ENCODE data around the gene IP6K3. TPM values are rescaled to one million over a fixed set of nuclear protein-coding genes. Genes with fewer than 3 reads are reported as not detected.

The IP6K3 gene
- total RNA-seq, 4 donors from 2014 or later: 0.32 to 5.5 (median 2.8) TPM

DNA sequence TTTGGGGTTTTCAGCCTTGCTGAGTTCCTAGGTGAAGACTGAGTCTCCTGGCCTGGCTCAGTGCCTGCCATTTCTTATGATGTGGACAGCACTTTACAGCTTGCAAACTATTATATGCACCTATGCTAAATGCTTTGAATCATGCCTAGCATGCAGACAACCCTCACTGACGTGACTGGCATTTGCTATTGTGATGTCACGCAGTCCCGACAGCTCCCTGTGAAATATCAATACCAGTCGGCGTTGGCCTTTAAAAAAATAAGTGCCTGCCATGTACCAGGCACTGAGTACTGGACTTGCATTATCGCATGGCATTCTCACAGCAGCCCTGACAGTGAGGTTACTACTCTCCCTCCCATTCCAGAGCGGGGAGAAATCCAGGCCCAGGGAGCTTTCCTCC, 70.7 kb downstream of the IP6K3 start:
- Histone ChIP-seq H3K27ac (no peak overlapping the region), H3K27me3 (peaks cover 36% of the 10 kb centered on the region), H3K4me3 (no peak overlapping the region), H3K4me1 (peaks cover 0 to 8% (median 0%) of the 10 kb centered on the region in 3 donors), H3K36me3 (peaks cover 0 to 83% of the 10 kb centered on the region in 2 donors), H3K9me3 (no peaks in the 10 kb centered on the region)
- TF ChIP-seq POLR2AphosphoS5 (IDR thresholded peaks at IDR 0.05) (no peak), POLR2A (IDR thresholded peaks at IDR 0.05) (no peak), EP300 (IDR thresholded peaks at IDR 0.05) (no peak)
- TF ChIP-seq, protein P1, sequence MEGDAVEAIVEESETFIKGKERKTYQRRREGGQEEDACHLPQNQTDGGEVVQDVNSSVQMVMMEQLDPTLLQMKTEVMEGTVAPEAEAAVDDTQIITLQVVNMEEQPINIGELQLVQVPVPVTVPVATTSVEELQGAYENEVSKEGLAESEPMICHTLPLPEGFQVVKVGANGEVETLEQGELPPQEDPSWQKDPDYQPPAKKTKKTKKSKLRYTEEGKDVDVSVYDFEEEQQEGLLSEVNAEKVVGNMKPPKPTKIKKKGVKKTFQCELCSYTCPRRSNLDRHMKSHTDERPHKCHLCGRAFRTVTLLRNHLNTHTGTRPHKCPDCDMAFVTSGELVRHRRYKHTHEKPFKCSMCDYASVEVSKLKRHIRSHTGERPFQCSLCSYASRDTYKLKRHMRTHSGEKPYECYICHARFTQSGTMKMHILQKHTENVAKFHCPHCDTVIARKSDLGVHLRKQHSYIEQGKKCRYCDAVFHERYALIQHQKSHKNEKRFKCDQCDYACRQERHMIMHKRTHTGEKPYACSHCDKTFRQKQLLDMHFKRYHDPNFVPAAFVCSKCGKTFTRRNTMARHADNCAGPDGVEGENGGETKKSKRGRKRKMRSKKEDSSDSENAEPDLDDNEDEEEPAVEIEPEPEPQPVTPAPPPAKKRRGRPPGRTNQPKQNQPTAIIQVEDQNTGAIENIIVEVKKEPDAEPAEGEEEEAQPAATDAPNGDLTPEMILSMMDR (IDR thresholded peaks at IDR 0.05): no peak
- no peak for ATAC-seq
- no CpG with 5 or more reads among the region's 7 CpGs for WGBS, 2 donors (ENCODE audit: low coverage in 1 of 2)

DNA sequence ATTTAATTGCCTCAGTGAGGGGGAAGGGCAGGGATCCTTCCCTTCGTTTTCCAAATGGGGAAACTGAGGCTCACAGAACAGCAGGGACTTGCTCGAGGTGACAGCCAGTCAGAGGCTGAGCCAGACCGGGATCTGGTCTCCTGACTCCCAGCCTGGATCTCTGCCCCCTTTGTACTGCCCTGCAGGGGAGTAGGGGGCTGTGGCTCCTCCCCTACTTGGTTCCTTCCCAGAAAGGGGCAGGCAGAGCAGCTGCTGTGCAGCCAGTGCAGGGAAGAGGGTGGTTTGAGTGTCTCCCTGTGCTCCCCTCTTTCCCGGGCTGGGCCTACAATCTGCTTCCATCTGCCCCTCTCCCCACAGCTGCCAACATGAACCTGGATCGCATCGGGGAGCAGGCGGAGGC, 72.9 kb downstream of the IP6K3 start:
- TF ChIP-seq POLR2A (IDR thresholded peaks at IDR 0.05): no peak
- no peak for TF ChIP-seq EP300 (IDR thresholded peaks at IDR 0.05)
- no peak for TF ChIP-seq POLR2AphosphoS5 (IDR thresholded peaks at IDR 0.05)
- TF ChIP-seq, protein P1 (IDR thresholded peaks at IDR 0.05): no peak
- H3K27me3 ChIP-seq: peaks cover 40% of the 10 kb centered on the region
- no peak overlapping the region for H3K27ac ChIP-seq
- no peaks in the 10 kb centered on the region for H3K9me3 ChIP-seq
- peaks cover 0 to 8% (median 0%) of the 10 kb centered on the region in 3 donors for H3K4me1 ChIP-seq
- H3K36me3 ChIP-seq: peaks cover 0 to 84% of the 10 kb centered on the region in 2 donors
- no peak overlapping the region for H3K4me3 ChIP-seq
- WGBS, 2 donors (ENCODE audit: low coverage in 1 of 2): 40 to 42% methylated on average over 2 to 3 of the region's 7 CpGs
- no peak for ATAC-seq

DNA sequence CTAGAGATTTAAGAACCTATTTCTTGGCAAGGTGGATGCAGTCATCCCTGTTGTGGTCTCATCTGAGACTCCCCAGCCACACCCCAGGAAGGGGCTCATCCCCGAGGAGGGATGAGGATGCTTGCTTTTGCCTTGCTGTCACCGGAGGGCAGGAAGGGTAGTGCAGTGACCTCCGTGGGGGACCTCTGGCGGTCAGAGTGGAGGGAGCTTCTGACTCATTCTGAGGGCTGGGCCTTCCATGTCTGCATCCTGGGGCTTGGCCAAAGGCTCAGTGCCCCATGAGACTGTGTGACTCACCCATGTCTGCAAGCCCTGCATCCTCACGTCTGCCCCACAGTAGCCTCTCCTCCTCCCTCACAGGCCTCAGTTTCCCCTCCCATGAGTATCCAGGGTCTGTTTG, 73.9 kb downstream of the IP6K3 start:
- Histone ChIP-seq H3K4me1 (peaks cover 0 to 8% (median 0%) of the 10 kb centered on the region in 3 donors), H3K9me3 (no peaks in the 10 kb centered on the region), H3K36me3 (peaks cover 0 to 84% of the 10 kb centered on the region in 2 donors), H3K27ac (no peak overlapping the region), H3K27me3 (peaks cover 38% of the 10 kb centered on the region), H3K4me3 (no peak overlapping the region)
- 20% methylated on average over 1 of the region's 5 CpGs; no CpG with 5 or more reads in 1 of the 2 donors for WGBS, 2 donors (ENCODE audit: low coverage in 1 of 2)
- TF ChIP-seq, protein P1 (IDR thresholded peaks at IDR 0.05): peak in 3 of 4 experiments; percentile 40 to 60 (median 54)
- TF ChIP-seq POLR2A (IDR thresholded peaks at IDR 0.05) (no peak), POLR2AphosphoS5 (IDR thresholded peaks at IDR 0.05) (peak; percentile 33)
- ATAC-seq: peak; percentile 79

DNA sequence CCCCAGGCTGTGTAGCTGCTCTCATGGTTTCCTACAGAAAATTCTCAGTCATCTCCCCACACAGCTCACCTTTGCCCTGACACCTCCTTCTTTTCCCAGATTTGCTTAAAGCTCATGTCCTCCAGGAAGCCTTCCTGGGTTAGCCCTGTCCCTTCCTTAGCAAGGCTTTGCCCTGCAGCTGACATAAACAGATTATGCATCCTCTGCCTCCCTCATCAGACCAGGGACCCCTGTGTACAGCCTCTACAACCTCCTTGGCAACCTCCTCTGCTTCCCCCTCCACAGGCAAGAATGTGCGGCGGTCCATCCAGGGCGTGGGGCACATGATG, 75.0 kb downstream of the IP6K3 start:
- H3K27ac ChIP-seq: no peak overlapping the region
- no peaks in the 10 kb centered on the region for H3K9me3 ChIP-seq
- no peak for ATAC-seq
- H3K4me3 ChIP-seq: no peak overlapping the region
- WGBS, 2 donors (ENCODE audit: low coverage in 1 of 2): 100% methylated on average over 1 of the region's 3 CpGs; no CpG with 5 or more reads in 1 of the 2 donors
- peaks cover 0 to 8% (median 0%) of the 10 kb centered on the region in 3 donors for H3K4me1 ChIP-seq
- TF ChIP-seq POLR2AphosphoS5 (IDR thresholded peaks at IDR 0.05) (no peak), EP300 (IDR thresholded peaks at IDR 0.05) (no peak), POLR2A (IDR thresholded peaks at IDR 0.05) (no peak)
- TF ChIP-seq, protein P1 (IDR thresholded peaks at IDR 0.05): no peak
- H3K27me3 ChIP-seq: peaks cover 37% of the 10 kb centered on the region
- peaks cover 0 to 84% of the 10 kb centered on the region in 2 donors for H3K36me3 ChIP-seq

Small RNA genes lying within 50 kb of the gene (small RNA-seq; reads per million reads assigned to genes)
- gene MIR3934: 0 reads per million in 4 donors

Other genes starting within 250 kb of the IP6K3 start
- 10 to 100 TPM in 2 of 4 donors, 1 to 10 TPM in 2; 7.3 to 14.3 (median 11.0) TPM for gene BAK1, start 166.6 kb downstream of the IP6K3 start, total RNA-seq
- 10 to 100 TPM; 11.8 to 25.0 (median 19.6) TPM for gene ITPR3, start 125.6 kb downstream of the IP6K3 start, total RNA-seq
- 10 to 100 TPM; 14.5 to 25.3 (median 17.7) TPM for gene UQCC2, start 35.2 kb downstream of the IP6K3 start, total RNA-seq
- gene LEMD2, start 42.2 kb upstream of the IP6K3 start, total RNA-seq: 10 to 100 TPM; 47.3 to 50.9 (median 49.9) TPM
- gene MLN, start 57.1 kb upstream of the IP6K3 start, total RNA-seq: not detected